ENCODE results near the gene PEX11A.
A peak's percentile ranks its signal among the peaks of the same experiment; 100 is the strongest.
"Not testable (repeated sequence)": the region's sequence is repeated elsewhere in the genome, so short reads cannot be mapped to it uniquely, and the experiment has no call there.

The PEX11A gene, protein sequence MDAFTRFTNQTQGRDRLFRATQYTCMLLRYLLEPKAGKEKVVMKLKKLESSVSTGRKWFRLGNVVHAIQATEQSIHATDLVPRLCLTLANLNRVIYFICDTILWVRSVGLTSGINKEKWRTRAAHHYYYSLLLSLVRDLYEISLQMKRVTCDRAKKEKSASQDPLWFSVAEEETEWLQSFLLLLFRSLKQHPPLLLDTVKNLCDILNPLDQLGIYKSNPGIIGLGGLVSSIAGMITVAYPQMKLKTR

DNA sequence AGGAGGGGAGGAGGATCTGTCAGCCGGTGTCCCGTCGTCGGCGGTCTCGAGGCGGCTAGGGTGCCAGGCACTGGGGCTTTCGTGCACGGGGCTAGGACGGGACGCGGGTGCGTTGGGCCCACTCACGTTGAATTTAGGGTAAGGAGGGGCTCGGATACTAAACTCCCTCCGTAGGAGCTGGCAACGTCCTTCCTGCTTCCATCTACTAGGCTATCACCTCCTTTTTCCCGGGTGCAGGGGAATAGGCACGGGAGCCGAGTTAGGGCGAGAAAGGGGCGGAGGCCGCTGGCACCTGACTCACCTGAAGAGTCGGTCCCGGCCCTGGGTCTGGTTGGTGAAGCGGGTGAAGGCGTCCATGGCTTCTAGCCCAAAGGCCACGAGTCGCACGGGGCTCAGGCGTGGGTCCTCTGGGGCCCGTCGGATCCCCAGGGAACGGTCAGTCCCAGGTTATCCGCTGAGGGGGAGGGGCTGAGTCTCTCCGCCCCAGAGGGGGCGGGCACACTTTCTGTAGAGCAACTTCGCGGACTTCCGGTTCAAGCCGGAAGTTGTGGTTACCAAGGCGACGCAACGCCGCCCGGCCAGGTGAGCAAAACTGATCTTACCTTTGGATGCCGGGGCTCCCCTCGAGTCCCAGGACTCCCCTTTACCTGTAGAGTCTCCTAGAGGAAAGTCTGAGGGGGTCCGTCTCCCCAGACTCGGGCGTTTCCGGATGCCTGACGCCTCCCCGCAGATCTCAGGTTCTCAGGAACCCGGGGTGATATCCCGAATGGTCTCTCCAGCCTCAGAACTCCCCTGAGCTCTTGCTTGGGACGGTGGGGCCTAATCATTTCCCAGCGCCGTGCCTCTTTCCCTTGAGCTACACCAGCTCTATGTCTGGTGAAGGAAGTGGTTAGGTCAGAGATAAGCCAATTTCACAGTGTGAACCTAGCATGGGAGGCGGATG, at the start of gene PEX11A, which contains the start of gene WDR93:
Gene PEX11A, minus strand, starts transcription at position 479 of the 943 bp plus-strand sequence. Its CDS starts 122 bp downstream, at position 357.
Gene WDR93, plus strand, starts transcription at position 536 of the 943 bp plus-strand sequence. CDS start 10,936 bp downstream, outside the sequence.
- DNase-seq = peak; percentile 89

DNA sequence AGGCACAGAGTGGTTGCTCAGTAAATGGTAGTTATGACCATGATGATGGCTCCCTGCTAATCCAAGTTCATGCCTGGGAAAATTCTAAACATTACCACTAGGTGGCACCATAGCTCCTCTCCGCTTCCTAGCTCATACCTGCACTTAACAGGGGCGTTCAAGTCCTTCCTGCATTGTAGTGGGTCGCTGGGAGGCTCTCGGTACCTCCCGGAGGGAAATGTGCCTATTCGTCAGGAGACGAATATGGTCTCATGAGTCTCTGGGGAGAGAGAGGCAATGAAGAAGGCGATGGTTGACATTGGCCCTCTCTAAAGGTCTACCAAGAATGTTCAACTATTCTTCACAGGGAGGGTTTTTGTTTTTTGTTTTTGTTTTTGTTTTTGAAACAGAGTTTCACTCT, 49.6 kb upstream of the PEX11A start:
- peak; percentile 85 for DNase-seq

DNA sequence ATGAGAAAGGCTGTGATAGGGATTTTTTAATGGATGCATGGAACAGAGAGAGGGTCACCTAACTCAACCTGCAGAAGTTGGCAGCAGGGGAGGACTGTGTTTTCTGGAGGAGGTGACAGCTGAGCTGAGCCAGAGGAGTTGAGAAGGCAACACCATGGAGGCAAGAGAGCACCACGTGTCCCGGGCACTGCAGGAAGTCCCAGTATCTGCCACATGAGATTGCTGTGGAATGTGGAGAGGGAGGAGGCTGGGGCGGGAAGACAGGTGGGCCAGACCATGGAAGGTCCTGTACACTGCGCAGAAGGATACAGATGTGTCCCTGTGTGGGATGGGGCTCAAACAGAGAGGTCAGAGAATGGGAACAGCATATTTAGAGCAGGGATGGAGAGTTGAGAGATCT, 45.2 kb upstream of the PEX11A start:
- DNase-seq = no peak

DNA sequence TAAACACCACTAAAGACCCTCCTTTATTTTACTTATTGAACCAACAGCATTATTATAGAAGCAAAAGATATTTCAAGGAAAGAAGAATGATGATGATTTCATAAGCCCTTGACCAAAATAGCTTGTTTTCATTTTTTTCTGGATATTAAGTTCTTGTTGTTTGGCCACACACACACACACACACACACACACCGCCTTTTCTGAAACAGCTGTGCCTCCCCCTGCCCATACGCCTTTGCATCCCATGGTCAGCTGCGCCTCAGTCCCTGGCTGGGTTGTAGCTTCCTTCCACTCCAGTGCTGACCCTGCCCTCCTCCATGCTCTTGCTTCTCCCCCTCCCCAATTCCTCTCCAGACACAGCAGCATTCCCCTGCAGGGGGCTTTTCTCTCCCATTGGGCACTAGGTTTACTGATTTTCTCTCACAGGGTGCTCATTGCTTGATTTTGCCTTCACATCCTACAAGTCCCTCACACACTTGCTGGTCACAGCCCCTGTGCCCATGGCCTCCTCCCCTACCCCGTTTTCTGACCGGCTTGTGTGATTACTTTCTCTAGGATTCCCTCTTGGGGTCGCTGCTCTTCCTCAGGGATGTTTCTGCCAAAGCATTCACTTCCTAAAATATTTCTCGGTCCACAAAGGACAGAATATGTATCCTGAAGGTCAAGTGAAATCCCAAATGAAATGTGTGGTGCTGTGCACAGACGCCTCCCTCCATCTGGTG, 42.1 kb upstream of the PEX11A start:
- DNase-seq = no peak

DNA sequence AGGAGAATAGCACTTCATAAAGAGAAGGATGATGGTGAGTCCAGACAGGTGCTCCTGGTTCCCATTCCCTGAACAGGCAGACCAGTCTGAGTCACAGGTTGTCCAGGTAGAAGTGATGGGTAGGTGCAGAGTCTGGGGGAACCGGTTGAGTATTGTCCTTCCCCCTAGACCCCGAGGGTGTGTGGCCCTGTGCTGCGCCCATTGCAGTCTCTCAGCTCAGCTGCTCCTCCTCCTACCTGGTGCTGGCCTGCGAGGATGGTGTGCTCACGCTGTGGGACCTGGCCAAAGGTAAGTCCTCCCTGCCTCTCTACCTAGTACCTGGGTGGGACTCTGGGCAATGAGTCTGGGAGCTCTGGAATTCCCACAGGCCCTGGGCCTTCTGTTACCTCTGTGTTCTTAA, 40.7 kb upstream of the PEX11A start:
- DNase-seq = no peak

DNA sequence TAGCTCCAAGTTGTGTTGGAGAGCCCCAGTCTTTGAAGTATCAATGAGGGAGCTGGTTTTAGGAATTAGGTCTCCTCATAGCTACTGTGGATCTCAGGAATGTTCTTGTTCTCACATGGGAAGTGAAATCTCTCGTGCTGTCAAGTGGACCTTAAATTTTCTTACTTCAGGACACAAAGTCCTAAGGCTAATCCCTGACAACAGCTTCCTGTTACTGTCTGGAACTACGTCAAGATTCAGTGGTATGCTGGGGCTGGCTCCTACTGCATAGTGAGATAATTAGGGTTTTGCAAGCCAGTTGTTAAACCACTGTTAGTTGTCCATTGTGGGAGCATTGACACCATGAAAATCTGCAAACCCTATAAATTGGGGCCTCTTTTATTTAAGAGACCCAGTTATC, 37.7 kb upstream of the PEX11A start:
- DNase-seq = no peak

DNA sequence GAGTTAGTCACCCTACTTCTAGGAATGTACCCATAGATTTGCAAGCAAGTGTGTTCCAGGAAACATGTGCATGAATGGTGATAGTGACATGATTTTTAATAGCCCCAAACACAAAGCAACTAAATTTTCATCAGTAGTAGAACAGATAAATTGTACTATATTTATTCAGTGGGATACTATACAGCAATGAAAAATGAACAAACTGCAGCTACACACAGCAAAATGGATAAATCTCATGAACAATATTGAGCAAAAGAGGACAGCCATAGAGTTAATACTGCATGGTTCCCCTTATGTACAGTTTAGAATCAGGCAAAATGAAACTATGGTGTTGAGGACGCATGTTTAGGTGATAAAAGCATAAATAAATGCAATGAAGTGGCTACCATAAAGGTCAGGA, 34.5 kb upstream of the PEX11A start:
- DNase-seq = no peak

DNA sequence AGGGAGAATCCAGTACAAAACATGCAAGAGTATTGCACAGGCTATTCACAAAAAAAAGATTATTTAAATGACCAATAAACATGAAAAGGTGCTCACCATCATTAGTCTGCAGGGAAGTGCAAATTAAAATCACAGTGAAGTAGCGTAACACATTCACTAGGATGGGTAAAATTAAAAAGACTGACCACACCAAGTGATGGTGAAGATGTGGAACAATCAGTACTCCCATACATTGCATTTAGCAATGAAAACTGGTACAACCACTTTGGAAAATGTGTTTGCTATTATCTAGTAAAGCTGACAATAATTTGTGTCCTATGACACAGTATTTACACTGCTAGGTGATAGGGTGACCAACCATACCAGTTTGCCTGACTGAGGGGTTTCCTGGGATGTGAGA, 34.1 kb upstream of the PEX11A start:
- no peak for DNase-seq

DNA sequence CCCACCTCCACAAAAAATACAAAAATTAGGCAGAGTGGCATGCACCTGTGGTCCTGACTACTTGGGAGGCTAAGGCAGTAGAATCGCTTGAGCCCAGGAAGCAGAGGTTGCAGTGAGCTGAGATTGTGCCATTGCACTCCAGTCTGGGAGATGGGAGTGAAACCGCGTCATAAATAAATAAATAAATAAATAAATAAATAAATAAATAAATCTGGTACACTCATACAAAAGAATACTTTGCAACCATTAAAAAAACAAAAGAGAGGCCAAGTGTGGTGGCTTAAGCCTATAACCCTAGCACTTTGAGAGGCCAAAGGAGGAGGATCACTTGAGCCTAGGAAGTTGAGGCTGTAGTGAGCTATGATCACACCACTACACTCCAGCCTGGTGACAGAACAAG, 32.5 kb upstream of the PEX11A start:
- DNase-seq = no peak

DNA sequence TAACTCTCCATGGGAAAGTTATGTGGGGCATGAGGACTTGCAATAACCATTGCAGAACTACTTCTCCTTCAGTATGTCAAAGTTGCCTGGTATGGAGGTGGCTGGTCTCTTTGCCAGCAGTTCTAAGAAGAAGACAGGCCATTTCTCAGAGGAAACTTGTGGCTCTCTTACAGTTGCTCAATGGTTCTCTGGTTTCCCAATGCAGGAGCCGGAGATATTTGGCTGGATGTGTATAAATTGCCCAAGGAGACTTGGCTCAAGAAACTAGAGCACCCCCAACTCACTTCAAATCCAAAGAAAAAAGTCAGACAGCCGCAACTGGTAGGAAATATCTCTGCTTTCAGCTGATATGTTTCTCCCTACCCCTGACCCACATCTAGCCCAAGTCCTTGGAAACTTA, 24.2 kb upstream of the PEX11A start:
- no peak for DNase-seq

DNA sequence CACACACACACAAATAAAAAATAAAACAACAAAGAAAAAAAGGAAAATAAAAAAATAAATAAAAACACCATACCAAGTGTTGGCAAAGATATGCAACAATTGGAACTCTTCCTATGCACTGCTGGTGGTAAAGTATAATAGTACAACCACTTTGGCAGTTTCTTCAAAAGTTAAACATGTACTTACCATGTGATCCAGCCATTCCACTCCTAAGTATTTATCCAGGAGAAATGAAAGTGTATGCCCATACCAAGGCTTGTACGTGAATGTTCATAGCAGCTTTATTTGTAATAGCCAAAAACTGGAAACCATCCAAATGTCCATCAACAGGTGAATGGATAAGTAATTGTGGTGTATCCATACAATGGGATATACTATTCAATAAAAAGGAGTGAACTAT, 17.0 kb upstream of the PEX11A start:
- DNase-seq = no peak

DNA sequence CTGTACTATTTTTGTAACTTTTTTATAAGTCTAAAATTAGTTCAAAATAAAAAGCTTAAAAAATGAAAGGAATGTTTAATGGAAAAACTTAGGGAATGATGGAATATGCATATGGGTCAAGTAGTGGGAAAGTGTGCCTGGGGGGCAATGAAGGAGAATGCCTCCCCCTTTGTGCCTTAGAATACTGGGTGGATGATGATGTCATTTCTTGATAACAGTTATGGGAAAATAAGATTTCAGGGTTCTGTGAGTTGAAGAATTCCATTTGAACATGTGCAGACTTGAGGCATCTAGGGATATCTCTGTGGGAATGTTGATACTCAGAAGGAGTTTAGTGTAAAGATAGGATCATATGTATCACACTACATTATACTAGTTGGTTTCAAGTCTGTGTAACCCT, 13.9 kb upstream of the PEX11A start:
- DNase-seq = no peak

DNA sequence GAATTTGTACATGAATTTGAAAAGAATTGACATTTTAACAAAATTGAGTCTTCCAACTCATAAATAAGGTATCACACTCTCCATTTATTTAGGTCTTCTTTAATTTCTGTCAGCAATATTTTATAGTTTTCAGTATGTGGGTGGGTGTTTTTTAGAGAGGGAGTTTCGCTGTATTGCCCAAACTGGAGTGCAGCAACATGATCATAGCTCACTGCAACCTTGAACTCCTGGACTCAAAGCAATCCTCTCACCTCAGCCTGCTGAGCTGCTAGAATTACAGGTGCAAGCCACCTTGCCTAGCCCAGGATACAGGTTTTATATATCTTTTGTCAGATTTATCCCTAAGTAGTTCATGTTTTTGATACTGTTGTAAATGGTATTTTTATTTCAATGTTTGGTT, 4.6 kb upstream of the PEX11A start:
- DNase-seq = no peak

DNA sequence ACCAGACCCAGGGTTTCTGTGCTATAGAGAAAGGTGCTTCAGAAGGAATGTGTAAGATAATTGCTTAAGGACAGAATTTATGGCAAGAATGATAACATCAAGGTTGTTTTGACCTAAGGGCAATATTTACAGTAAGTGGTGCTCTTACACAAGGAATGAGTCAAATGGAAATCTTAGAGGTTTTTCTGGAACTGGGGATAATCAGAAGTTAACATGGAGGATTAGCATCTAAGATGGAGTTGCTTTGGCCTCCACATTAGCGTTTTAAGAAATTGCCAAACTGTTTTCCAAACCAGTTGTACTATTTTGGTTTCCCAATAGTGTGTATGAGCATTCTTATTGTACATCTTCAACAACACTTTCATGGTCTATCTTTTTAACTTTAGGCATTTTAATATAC, 3.1 kb upstream of the PEX11A start:
- no peak for DNase-seq

DNA sequence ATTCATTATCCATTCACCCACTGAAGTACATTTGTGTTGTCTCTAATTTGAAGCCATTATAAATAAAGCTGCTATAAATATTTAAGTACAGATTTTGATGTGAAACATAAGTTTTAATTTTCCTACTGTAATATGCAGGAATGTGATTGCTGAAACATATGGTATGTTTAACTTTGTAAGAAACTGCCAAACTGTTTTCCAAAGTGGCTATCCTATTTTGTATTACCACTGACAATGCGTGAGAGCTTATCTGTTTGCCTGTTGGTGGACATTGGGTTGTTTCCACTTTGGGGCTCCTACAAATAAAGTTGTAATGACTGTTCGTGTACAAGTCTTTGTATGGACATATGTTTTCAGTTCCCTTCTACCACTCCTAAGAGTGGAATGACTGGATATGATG, 2.5 kb upstream of the PEX11A start:
- DNase-seq = no peak

DNA sequence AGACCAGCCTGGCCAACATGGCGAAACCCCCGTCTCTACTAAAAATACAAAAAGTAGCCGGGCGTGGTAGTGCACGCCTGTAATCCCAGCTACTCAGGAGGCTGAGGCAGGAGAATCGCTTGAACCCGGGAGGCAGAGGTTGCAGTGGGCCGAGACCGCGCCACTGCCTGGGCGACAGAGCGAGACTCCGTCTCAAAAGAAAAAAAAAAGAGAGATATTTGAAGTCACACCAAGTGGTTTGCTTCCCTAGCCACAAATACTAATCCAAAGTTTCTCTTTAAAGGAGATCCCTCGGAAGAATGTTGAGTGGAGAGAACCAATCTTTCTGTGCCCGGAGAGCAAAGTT, 651 bp downstream of the PEX11A start:
- DNase-seq = not testable (repeated sequence)

DNA sequence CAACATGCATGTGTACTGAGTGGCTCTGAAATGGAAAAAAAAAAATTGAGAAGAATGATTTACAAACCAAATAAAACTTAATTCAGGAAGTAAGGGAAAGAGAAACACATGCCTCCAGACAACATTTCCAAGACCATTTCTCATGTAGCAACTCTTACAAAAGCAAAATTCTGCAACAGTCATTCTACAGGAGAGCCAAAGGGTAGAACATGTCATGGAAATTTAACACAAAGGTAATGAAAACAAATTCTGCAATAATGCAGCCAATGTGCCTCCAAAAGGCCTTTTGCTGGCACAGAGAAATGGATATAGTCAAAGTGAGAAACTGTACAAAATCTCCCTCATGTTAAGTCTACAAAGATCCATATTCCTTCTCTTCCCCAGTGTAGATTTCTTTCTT, 4.0 kb downstream of the PEX11A start:
- no peak for DNase-seq

DNA sequence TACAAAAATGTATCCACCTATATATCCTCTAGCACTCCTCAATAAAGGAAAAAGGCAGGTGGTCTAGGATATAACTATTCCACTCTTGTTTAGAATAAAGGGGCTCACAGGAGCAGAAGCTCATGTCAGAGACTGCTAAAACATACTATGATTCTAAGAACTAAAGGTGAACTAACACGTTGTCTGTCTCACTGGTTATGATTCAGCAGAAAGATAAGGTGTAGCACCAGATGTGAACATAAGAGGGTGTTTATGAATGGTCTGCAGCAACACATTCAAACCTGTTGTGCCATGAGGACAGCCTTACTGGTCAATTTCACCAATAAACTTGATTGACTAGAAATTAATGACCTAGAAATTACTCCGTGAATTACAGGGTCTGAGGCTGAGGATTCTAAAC, 4.6 kb downstream of the PEX11A start:
- no peak for DNase-seq

DNA sequence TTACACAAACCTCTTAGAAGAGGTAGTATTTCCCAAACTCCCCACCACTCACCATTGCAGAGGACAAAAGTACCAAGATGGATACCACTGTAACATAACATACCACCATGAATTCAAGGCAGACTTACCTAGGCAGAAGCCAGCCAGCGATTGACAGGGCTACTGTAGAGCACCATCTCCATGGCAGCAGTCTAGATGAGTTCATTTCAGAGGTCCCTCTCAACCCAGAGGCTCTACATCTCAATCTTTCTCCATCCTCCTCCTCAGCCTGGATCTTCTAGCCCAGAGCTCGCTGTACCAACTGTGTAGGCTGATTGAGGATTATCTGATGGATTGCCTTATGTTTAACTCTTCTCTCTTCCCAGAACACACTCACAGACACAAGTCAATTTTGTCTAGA, 9.4 kb downstream of the PEX11A start:
- no peak for DNase-seq

DNA sequence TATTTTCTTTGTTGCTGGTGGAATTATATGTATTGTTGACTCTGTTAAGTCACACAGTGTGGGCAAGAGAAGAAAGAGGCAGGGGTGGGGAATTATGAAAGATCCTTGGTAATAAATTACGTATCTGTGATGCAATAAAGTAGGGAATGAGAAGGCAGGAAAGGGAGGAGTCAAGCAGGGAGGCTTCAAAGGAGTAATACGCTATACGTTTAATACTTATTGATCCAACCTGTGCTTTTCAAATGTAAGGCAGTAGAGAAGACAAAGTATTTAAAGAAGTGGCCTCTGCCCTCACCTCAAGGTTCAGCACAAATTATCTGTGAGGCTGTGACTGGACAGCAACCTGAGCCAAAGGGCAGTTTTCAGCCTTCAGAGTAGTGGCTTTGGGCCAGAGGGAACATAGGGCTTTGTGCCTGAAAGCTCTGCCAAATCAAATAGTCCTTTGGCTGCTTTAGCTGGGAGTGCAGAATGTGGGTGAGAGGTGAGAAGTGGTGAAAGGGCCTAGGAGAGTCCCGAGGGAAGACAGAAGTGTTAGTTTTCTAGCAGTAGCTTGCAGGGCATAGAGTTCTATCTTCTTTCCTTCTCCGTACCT, 10.2 kb downstream of the PEX11A start:
- DNase-seq = no peak

DNA sequence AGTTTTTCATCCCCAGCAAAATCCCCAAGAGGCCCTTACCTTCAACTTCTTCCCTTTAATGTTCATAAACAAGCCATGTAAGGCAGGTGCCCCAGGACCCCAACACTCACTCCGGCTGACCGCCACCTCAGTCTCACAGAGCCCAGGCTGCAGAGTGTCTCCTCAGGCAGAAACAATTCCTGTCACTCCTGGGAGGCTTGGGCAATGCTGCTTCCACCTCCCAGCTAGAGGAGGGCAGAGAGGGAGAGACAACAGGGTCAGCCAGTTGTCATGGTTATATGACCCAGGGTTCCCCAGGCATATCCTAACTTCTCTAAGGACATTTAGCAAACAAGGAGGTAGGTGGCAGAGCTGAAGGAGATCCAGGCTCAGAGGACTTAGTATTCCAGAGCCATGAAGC, 11.3 kb downstream of the PEX11A start, which contains the start of gene PLIN1:
Gene PLIN1, minus strand, starts transcription at position 156 of the 400 bp plus-strand sequence. CDS start 1,878 bp downstream, outside the sequence.
- no peak for DNase-seq

DNA sequence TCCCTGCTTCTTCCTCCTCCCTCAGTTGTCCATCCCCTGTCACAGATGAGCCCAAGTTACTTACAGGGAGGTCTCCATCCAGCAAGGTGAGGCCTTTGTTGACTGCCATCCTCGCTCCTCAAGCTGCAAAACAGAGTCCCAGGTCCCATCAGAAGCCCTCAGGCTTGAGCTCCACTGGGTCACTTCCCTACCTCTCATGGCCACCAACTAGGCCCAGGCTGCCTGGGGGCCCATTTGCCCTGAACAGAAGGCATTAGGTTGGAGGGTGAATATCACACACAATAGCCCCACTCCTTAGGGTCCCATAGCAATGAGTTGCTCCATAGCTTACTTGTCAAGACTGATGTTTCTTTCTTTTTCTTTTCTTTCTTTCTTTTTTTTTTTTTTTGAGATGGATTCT, 13.2 kb downstream of the PEX11A start:
- DNase-seq = no peak

DNA sequence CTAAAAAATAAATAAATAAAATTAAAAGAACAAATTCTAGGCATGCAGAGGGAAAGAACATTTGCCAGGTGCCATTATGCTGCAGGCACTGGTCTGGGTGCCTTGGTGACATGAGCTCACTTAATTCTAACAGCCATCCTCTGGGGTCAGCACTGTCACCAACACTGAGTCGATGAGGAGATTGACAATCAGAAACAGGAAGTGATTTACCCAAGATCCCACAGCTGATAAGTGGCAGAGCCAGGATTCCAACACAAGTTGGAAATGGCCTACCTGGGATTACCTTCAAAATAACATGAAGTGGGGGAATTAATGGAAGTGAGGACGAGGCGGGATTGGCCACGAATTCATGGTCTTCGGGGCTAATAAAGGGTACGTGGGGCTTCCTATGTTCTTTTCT, 14.9 kb downstream of the PEX11A start:
- DNase-seq = no peak
